Endothelial cell of umbilical vein (primary cell): ENCODE results near the gene ZC3HAV1.

Experiments used
- EZH2 ChIP-seq: IDR thresholded peaks from 2 replicates; pipeline ENCODE4 v1.6.1; 2012; ENCODE audit warnings: borderline replicate concordance, low read depth, mild to moderate bottlenecking, moderate library complexity, low read length, inconsistent platforms; ENCODE audit not compliant: severe bottlenecking
- FOS ChIP-seq: IDR thresholded peaks from 2 replicates; pipeline ENCODE4 v1.6.1; 2011; ENCODE audit warnings: mild to moderate bottlenecking, low read length, moderate library complexity, borderline replicate concordance; ENCODE audit not compliant: insufficient read depth
- JUN ChIP-seq: IDR thresholded peaks from 2 replicates; pipeline ENCODE4 v1.6.1; 2011; ENCODE audit warnings: borderline replicate concordance, low read depth; ENCODE audit not compliant: insufficient read length, insufficient read depth
- MYC ChIP-seq: IDR thresholded peaks from one replicate; pipeline ENCODE4 v1.6.1; 2011; ENCODE audit warnings: mild to moderate bottlenecking, low read depth, low read length
- POLR2A ChIP-seq: IDR thresholded peaks from 2 replicates; pipeline ENCODE4 v1.6.1; 2012; ENCODE audit warnings: low read depth, mild to moderate bottlenecking, control low read depth, low read length
- POLR2AphosphoS5 ChIP-seq: IDR thresholded peaks from 2 replicates; pipeline ENCODE4 v1.6.1; 2012; ENCODE audit warnings: low read depth, mild to moderate bottlenecking, control low read depth, low read length, moderate library complexity; ENCODE audit not compliant: insufficient read depth
- TF ChIP-seq, protein P1 (sequence below), 2 donors: IDR thresholded peaks; 1 replicate in 1 of 2; 2 replicates in 1 of 2; pipeline ENCODE4 v1.5.1; 2011; ENCODE audit warnings: low read length in 2 of 2, mild to moderate bottlenecking in 2 of 2, moderate library complexity in 2 of 2, control low read depth in 1 of 2, inconsistent platforms in 1 of 2, low read depth in 1 of 2; ENCODE audit not compliant: insufficient read depth in 1 of 2; ENCODE audit errors: extremely low read depth in 1 of 2
- TF ChIP-seq, protein P2 (sequence below): IDR thresholded peaks from 2 replicates; pipeline ENCODE4 v1.6.1; 2011; ENCODE audit not compliant: insufficient read depth, insufficient read length

DNA sequence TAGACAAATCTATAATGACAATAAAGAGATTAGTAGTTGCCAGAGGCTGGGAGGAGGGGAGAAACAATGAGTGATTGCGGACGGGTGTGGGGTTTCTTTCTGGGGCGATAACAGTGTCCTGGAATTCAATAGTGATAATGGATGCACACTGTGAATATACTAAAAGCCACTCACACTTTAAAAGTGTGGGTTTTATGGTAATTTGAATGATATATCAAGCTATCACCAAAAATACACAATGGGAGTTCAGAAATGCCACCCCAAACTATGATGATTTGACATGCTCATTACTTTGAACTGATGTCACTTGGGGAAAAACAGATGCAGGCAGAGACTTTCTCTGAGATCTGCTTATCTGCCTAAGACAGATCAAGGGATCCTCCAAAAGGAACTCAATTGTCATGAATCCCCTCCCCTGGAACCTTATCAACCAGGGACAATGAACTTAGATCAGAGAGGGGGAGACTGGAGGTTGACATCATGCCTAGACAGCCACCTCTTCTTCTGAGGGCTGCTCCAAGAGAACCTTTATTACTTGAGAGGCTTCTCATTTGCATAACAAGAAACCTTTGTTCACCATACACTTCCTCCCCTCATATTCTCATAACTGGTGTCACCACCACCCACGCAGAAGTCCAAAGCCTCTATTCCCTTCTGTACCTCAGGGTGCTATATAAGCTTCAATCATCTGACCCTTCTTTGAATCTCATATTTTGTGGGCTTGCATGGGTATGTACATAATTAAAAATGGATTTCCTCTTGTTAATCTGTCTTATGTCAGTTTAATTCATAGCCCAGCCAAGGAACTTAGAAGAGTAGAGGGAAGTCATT is 14.8 kb upstream of the ZC3HAV1 start:
- TF ChIP-seq, protein P1, sequence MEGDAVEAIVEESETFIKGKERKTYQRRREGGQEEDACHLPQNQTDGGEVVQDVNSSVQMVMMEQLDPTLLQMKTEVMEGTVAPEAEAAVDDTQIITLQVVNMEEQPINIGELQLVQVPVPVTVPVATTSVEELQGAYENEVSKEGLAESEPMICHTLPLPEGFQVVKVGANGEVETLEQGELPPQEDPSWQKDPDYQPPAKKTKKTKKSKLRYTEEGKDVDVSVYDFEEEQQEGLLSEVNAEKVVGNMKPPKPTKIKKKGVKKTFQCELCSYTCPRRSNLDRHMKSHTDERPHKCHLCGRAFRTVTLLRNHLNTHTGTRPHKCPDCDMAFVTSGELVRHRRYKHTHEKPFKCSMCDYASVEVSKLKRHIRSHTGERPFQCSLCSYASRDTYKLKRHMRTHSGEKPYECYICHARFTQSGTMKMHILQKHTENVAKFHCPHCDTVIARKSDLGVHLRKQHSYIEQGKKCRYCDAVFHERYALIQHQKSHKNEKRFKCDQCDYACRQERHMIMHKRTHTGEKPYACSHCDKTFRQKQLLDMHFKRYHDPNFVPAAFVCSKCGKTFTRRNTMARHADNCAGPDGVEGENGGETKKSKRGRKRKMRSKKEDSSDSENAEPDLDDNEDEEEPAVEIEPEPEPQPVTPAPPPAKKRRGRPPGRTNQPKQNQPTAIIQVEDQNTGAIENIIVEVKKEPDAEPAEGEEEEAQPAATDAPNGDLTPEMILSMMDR (IDR thresholded peaks at IDR 0.05; ENCODE audit: extremely low read depth in 1 of 2, insufficient read depth in 1 of 2, low read depth in 1 of 2, low read length in 2 of 2) = no peak
- TF ChIP-seq POLR2AphosphoS5 (no peak), POLR2A (no peak), MYC (no peak), EZH2 (no peak), JUN (no peak), FOS (no peak)
- TF ChIP-seq, protein P2, sequence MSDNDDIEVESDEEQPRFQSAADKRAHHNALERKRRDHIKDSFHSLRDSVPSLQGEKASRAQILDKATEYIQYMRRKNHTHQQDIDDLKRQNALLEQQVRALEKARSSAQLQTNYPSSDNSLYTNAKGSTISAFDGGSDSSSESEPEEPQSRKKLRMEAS = no peak
